Karpas-422 (cell line): Measurements from ENCODE around the gene CGB5. TPM values are rescaled to one million over a fixed set of nuclear protein-coding genes. Genes with fewer than 3 reads are reported as not detected.
"Not testable (repeated sequence)": the region's sequence is repeated elsewhere in the genome, so short reads cannot be mapped to it uniquely, and the experiment has no call there.

ENCODE experiments used
- DNase-seq: peaks from one replicate; pipeline ENCODE4 v3.0.0-alpha.2; 2015
- H2AFZ ChIP-seq: fragments of 200-600 bp; sonication (generic); 2 replicates; pipeline ENCODE4 v1.6.1; 2014; ENCODE audit warnings: antibody characterized with exemption, low read length, mixed read lengths
- H3K27ac ChIP-seq: fragments of 200-600 bp; sonication (generic); 2 replicates; pipeline ENCODE4 v1.5.1; 2014; ENCODE audit warnings: mild to moderate bottlenecking, low read length, moderate library complexity
- H3K27me3 ChIP-seq: fragments of 200-600 bp; sonication (generic); 2 replicates; pipeline ENCODE4 v1.6.1; 2014; ENCODE audit warnings: low read length, mixed read lengths
- H3K36me3 ChIP-seq: fragments of 200-600 bp; sonication (generic); 2 replicates; pipeline ENCODE4 v1.6.1; 2014; ENCODE audit warnings: low read length, mixed read lengths; ENCODE audit not compliant: insufficient read depth
- H3K4me1 ChIP-seq: fragments of 200-600 bp; sonication (generic); 2 replicates; pipeline ENCODE4 v1.6.1; 2014; ENCODE audit warnings: mild to moderate bottlenecking, low read length, mixed read lengths
- H3K4me2 ChIP-seq: fragments of 200-600 bp; sonication (generic); 2 replicates; pipeline ENCODE4 v1.6.1; 2014; ENCODE audit warnings: low read length, low read depth, mild to moderate bottlenecking; ENCODE audit not compliant: poor library complexity, severe bottlenecking
- H3K4me3 ChIP-seq: fragments of 200-600 bp; sonication (generic); 2 replicates; pipeline ENCODE4 v1.5.1; 2014; ENCODE audit warnings: mild to moderate bottlenecking, antibody characterized with exemption, low read length, mixed read lengths
- H3K79me2 ChIP-seq: fragments of 200-600 bp; sonication (generic); 2 replicates; pipeline ENCODE4 v1.6.1; 2014; ENCODE audit warnings: mild to moderate bottlenecking, low read length, mixed read lengths
- H3K9ac ChIP-seq: fragments of 200-600 bp; sonication (generic); 2 replicates; pipeline ENCODE4 v1.6.0; 2014; ENCODE audit warnings: low read length
- H3K9me2 ChIP-seq: fragments of 200-600 bp; sonication (generic), shearing (Covaris generic); replicated peaks from 2 replicates; pipeline ENCODE4 v1.6.0; 2014; ENCODE audit warnings: mild to moderate bottlenecking, low read length, moderate library complexity; ENCODE audit not compliant: insufficient read depth
- H3K9me3 ChIP-seq: fragments of 300-700, 200-600 bp; sonication (generic); 2 replicates; pipeline ENCODE4 v1.6.1; 2014; ENCODE audit warnings: low read length, mixed read lengths
- H4K20me1 ChIP-seq: fragments of 200-600 bp; sonication (generic); 2 replicates; pipeline ENCODE4 v1.6.1; 2014; ENCODE audit warnings: mild to moderate bottlenecking, antibody characterized with exemption, low read length, low read depth; ENCODE audit not compliant: insufficient read depth
- total RNA-seq: library from RNA; depleted of rRNA; stranded (reverse); fragments of >200 nt; shearing (Covaris generic); gene quantifications from 2 replicates; pipeline ENCODE4 v1.2.3, GENCODE V29; 2014; ENCODE audit warnings: low replicate concordance

CGB5 gene
- total RNA-seq, 1 experiment from 2014 or later, result not detected

DNA sequence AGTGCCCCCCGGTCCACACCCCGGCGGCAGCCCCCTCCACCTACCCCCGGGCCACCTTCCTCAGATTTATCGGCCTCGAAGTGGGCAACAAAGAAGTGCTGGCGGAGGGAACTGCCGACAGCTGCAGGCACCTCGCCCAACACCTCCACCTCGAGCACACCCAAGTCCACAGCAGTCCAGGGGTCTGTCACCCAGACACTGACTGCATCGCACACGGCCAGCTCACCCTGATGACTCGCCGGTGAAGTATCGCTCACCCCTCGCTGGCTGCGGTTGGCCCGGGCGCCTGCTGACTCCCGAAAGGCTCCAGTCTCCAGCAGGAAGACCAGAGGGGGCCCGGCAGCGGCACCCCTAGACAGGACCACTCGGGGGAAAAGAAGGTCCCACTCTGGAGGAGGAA, 18.0 kb upstream of the CGB5 start:
- not testable (repeated sequence) for H3K27me3 ChIP-seq, H3K4me1 ChIP-seq, H3K9me3 ChIP-seq, H3K9me2 ChIP-seq, H3K9ac ChIP-seq, H2AFZ ChIP-seq, DNase-seq, H3K79me2 ChIP-seq, H3K36me3 ChIP-seq, H3K4me3 ChIP-seq, H3K4me2 ChIP-seq, H3K27ac ChIP-seq
- peaks cover 11% of the 10 kb centered on the region; the same call in 1 of the 2 replicates for H4K20me1 ChIP-seq

DNA sequence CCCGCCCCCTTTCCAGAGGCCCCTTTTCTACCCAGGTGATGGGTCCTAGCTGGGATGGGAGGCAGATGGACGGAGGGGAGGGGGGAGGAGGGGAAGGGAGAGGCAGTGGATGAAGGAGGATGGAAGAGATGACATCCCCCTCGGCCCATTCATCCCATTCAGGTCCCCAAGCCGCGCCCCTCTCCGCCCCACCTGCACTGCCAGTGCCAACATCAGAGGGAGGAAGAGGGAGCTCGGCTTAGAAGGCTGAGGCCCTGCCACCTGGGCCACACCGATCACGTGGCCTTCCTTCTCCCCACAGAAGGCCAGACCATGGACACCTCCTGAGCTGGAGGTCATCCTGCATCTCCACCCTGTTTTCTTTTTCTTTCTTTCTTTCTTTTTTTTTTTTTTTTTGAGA, 15.0 kb upstream of the CGB5 start:
- not testable (repeated sequence) for H2AFZ ChIP-seq, H3K9me2 ChIP-seq, H3K79me2 ChIP-seq, H3K4me2 ChIP-seq, H3K27me3 ChIP-seq, H3K9ac ChIP-seq, H3K4me1 ChIP-seq, H3K27ac ChIP-seq, H4K20me1 ChIP-seq, H3K4me3 ChIP-seq, DNase-seq, H3K9me3 ChIP-seq, H3K36me3 ChIP-seq

DNA sequence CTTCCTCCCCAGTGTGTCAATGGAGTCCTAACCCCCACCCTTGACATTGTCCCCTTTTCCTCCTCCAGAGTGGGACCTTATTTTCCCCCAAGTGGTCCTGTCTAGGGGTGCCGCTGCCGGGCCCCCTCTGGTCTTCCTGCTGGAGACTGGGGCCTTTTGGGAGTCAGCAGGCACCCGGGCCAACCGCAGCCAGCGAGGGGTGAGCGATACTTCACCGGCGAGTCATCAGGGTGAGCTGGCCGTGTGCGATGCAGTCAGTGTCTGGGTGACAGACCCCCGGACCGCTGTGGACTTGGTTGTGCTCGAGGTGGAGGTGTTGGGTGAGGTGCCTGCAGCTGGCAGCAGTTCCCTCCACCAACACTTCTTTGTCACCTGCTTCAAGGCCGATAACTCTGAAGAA, 13.9 kb upstream of the CGB5 start:
- not testable (repeated sequence) for H2AFZ ChIP-seq, H3K4me2 ChIP-seq, H3K27me3 ChIP-seq, H3K9me2 ChIP-seq, H3K79me2 ChIP-seq, H3K9ac ChIP-seq, DNase-seq, H3K36me3 ChIP-seq, H3K4me3 ChIP-seq, H4K20me1 ChIP-seq, H3K4me1 ChIP-seq, H3K9me3 ChIP-seq, H3K27ac ChIP-seq

DNA sequence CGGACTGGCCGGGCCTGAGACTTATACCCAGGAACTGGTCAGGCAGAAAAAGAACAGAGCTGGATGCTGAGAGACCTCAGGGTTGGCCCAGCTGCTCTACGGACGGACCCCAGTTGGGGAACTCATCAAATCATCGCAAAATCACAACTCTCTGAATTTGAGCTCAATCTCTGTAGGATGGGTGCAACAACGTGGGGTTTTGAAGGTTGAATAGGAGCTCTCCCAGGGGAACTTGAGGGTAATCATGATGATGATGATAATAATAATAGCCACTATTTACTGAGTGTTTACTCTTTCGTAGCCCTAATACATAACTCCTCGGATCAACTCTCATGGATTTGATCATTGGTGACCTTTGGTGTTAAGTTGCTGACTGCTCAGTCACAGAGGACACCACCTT, 13.3 kb upstream of the CGB5 start:
- not testable (repeated sequence) for DNase-seq, H3K36me3 ChIP-seq, H3K9ac ChIP-seq, H3K4me1 ChIP-seq, H3K4me3 ChIP-seq, H3K9me2 ChIP-seq, H3K9me3 ChIP-seq, H3K4me2 ChIP-seq, H4K20me1 ChIP-seq, H3K79me2 ChIP-seq, H2AFZ ChIP-seq, H3K27ac ChIP-seq, H3K27me3 ChIP-seq

DNA sequence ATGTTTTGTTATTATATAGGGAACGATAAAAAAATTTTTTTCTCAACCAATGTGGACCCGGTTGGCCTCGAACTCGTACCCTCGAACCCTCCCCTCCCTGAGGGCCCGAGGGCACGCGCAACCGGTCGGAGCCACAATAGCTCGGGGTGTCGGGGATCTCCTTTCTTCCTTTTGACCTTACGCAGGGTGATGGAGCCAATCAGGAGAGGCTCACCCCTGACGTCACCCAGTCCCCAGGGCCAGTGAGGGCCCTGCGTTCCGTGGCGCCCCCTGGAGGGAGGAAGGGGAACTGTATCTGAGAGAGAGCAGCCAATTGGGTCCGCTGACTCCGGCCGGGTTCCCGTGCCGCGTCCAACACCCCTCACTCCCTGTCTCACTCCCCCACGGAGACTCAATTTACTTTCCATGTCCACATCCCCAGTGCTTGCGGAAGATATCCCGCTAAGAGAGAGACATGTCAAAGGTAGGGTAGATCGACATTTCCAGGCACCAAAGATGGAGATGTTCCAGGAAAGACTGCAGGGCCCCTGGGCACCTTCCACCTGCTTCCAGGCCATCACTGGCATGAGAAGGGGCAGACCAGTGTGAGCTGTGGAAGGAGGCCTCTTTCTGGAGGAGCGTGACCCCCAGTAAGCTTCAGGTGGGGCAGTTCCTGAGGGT, 11.9 kb upstream of the CGB5 start, which contains the start of gene CGB2:
Gene CGB2, plus strand, starts transcription at position 249 of the 660 bp plus-strand sequence. Its CDS starts 206 bp downstream, at position 455.
- not testable (repeated sequence) for H3K36me3 ChIP-seq, H3K4me2 ChIP-seq, H4K20me1 ChIP-seq, H3K27me3 ChIP-seq, H3K4me1 ChIP-seq, H3K27ac ChIP-seq, H3K79me2 ChIP-seq, H2AFZ ChIP-seq, H3K9me2 ChIP-seq, H3K4me3 ChIP-seq, H3K9ac ChIP-seq, H3K9me3 ChIP-seq
- DNase-seq, result peak; percentile 92

DNA sequence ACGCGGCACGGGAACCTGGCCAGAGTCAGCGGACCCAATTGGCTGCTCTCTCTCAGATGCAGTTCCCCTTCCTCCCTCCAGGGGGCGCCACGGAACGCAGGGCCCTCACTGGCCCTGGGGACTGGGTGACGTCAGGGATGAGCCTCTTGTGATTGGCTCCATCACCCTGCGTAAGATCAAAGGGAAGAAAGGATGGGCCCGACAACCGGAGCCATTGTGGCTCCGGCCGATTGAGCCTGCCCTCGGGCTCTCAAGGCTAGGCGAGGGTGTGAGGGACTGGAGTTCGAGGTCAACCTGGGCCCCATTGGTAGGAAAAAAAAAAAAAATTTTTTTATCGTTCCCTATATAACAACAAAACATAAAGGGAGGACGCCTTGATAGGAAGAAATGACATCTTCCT, 6.8 kb upstream of the CGB5 start, which contains the start of gene CGB1:
Gene CGB1, minus strand, starts transcription at position 81 of the 400 bp plus-strand sequence. CDS start 184 bp downstream, outside the sequence.
- not testable (repeated sequence) for H2AFZ ChIP-seq, H3K9me2 ChIP-seq, H3K9me3 ChIP-seq, H4K20me1 ChIP-seq, H3K27ac ChIP-seq, H3K27me3 ChIP-seq, H3K4me1 ChIP-seq, H3K4me2 ChIP-seq, H3K4me3 ChIP-seq, H3K9ac ChIP-seq, H3K36me3 ChIP-seq, H3K79me2 ChIP-seq
- DNase-seq, result peak; percentile 91

DNA sequence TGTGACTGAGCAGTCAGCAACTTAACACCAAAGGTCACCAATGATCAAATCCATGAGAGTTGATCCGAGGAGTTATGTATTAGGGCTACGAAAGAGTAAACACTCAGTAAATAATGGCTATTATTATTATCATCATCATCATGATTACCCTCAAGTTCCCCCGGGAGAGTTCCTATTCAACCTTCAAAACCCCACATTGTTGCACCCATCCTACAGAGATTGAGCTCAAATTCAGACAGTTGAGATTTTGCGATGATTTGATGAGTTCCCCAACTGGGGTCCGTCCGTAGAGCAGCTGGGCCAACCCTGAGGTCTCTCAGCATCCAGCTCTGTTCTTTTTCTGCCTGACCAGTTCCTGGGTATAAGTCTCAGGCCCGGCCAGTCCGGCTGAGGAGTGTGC, 5.5 kb upstream of the CGB5 start:
- not testable (repeated sequence) for H3K36me3 ChIP-seq, H3K4me3 ChIP-seq, H2AFZ ChIP-seq, DNase-seq, H3K9me3 ChIP-seq, H3K4me1 ChIP-seq, H3K27me3 ChIP-seq, H3K79me2 ChIP-seq, H3K9me2 ChIP-seq, H3K9ac ChIP-seq, H3K4me2 ChIP-seq, H4K20me1 ChIP-seq, H3K27ac ChIP-seq

DNA sequence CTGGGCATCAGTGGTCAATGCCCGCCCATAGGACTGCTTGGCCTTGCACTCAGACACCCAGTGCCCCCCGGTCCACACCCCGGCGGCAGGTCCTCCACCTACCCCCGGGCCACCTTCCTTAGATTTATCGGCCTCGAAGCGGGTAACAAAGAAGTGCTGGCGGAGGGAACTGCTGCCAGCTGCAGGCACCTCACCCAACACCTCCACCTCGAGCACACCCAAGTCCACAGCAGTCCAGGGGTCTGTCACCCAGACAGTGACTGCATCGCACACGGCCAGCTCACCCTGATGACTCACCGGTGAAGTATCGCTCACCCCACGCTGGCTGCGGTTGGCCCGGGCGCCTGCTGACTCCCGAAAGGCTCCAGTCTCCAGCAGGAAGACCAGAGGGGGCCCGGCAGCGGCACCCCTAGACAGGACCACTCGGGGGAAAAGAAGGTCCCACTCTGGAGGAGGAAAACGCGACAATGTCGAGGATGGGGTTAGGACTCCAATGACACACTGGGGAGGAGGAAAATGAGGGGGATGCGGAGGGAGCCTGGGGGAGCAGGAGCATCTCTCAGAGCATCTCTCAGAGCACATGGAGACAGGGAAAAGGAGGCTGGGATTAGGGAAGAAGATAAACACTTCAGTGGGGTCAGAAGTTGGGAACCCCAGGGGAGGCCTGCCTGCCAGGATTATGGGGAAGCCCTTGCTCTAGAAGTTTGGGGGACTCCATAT, 4.9 kb upstream of the CGB5 start:
- H3K4me1 ChIP-seq, H3K36me3 ChIP-seq, H3K9ac ChIP-seq, H3K9me3 ChIP-seq, H3K4me2 ChIP-seq, H2AFZ ChIP-seq, H3K4me3 ChIP-seq, DNase-seq, H4K20me1 ChIP-seq, H3K27me3 ChIP-seq, H3K79me2 ChIP-seq, H3K27ac ChIP-seq, H3K9me2 ChIP-seq: not testable (repeated sequence)
